AG04449 (cell line): ENCODE measurements around the gene NDUFV3.

Source experiments
- CTCF ChIA-PET: fragments of 350-600 bp; formaldehyde crosslinking; extraction: SDS; loops from one replicate; lab custom pipeline; 2021; ENCODE audit warnings: antibody characterized with exemption; lab: Yijun Ruan, JAX
- POLR2A ChIA-PET: fragments of 400-600, 350-600 bp; formaldehyde crosslinking; extraction: SDS; loops from one replicate; lab custom pipeline; 2020; ENCODE audit warnings: antibody characterized with exemption, inconsistent platforms; lab: Yijun Ruan, JAX
- DNase-seq: peaks from one replicate; pipeline ENCODE4 v3.0.0-alpha.2; 2010; ENCODE audit warnings: low read depth, low spot score
- H3K4me3 ChIP-seq: 2 replicates; pipeline ENCODE4 v1.5.1; 2011; ENCODE audit warnings: low read depth, mild to moderate bottlenecking, control low read depth, low read length
- CTCF ChIP-seq: IDR thresholded peaks from one replicate; pipeline ENCODE4 v1.5.1; 2011; ENCODE audit warnings: mild to moderate bottlenecking, moderate library complexity, low read length, control low read depth, inconsistent platforms; ENCODE audit not compliant: insufficient read depth; ENCODE audit errors: missing control alignments

The NDUFV3 gene

GRCh38 chr21:42861848-42862400, 31.2 kb upstream of the NDUFV3 start:
- no peak for DNase-seq
- H3K4me3 ChIP-seq: no peak overlapping the region
- CTCF ChIA-PET: no interaction called here
- no peak for TF ChIP-seq CTCF
- POLR2A ChIA-PET: no interaction called here

GRCh38 chr21:42862774-42863503, 30.2 kb upstream of the NDUFV3 start:
- no peak for TF ChIP-seq CTCF
- CTCF ChIA-PET: no interaction called here

GRCh38 chr21:42863504-42863870, 29.6 kb upstream of the NDUFV3 start:
- CTCF ChIA-PET: no interaction called here
- POLR2A ChIA-PET: interaction anchor here (0.6 kb wide), 1 partner anchor 32 kb away, joined by 3 read pairs; no protein-coding TSS in a partner anchor
- TF ChIP-seq CTCF: no peak
- no peak for DNase-seq
- H3K4me3 ChIP-seq: no peak overlapping the region

More at GRCh38 chr21:42862774-42863503, 30.2 kb upstream of the NDUFV3 start:
- POLR2A ChIA-PET: interaction anchor here (0.6 kb wide), 1 partner anchor 32 kb away, joined by 3 read pairs; no protein-coding TSS in a partner anchor
- no peak overlapping the region for H3K4me3 ChIP-seq
- DNase-seq: no peak

GRCh38 chr21:42864286-42864685, 28.8 kb upstream of the NDUFV3 start:
- POLR2A ChIA-PET: no interaction called here
- CTCF ChIA-PET: no interaction called here
- no peak for TF ChIP-seq CTCF

GRCh38 chr21:42864815-42865775, 28.0 kb upstream of the NDUFV3 start:
- ChIA-PET POLR2A (no interaction called here), CTCF (no interaction called here)
- no peak for DNase-seq

More at GRCh38 chr21:42864286-42864685, 28.8 kb upstream of the NDUFV3 start:
- H3K4me3 ChIP-seq: no peak overlapping the region
- DNase-seq: no peak

More at GRCh38 chr21:42864815-42865775, 28.0 kb upstream of the NDUFV3 start:
- no peak for TF ChIP-seq CTCF
- H3K4me3 ChIP-seq: no peak overlapping the region
